Right atrium auricular region (tissue), 2 donors: ENCODE data around the gene FXYD1. TPM values are rescaled to one million over a fixed set of nuclear protein-coding genes. Genes with fewer than 3 reads are reported as not detected.

Experiments used
- DNase-seq: peaks from one replicate; pipeline ENCODE4 v3.0.0-alpha.2; 2019; ENCODE audit warnings: low spot score
- H3K27ac ChIP-seq, 2 donors: fragments of 200-600 bp; sonication (generic); 1 replicate in 1 of 2; 2 replicates in 1 of 2; pipeline ENCODE4 v1.5.1; 2016 to 2019
- H3K27me3 ChIP-seq, 2 donors: fragments of 200-600 bp; sonication (generic); one replicate each; pipeline versions ENCODE4 v1.5.1 to v1.6.0; 2017 to 2019
- H3K36me3 ChIP-seq: fragments of 200-600 bp; sonication (generic); one replicate; pipeline ENCODE4 v1.5.1; 2016
- H3K4me1 ChIP-seq, 2 donors: fragments of 200-600 bp; sonication (generic); one replicate each; pipeline versions ENCODE4 v1.5.1 to v1.6.0; 2017 to 2019
- H3K4me3 ChIP-seq, 2 donors: fragments of 200-600 bp; sonication (generic); 1 replicate in 1 of 2; 2 replicates in 1 of 2; pipeline ENCODE4 v1.5.1; 2017 to 2019; ENCODE audit warnings: mild to moderate bottlenecking in 1 of 2, moderate library complexity in 1 of 2
- H3K9me3 ChIP-seq, 2 donors: fragments of 200-600 bp; sonication (generic); one replicate each; pipeline ENCODE4 v1.5.1; 2019
- total RNA-seq, 2 donors: library from RNA; depleted of rRNA; stranded (reverse); fragments of >200 nt; gene quantifications; one replicate each; pipeline ENCODE4 v1.1.0, GENCODE V29; 2016
- TF ChIP-seq, protein P1 (sequence below), 2 donors: fragments of 200-600 bp; sonication (generic); IDR thresholded peaks; one replicate each; pipeline ENCODE4 v1.5.1; 2019; ENCODE audit warnings: antibody characterized with exemption in 2 of 2

Gene FXYD1
- total RNA-seq, 2 donors from 2014 or later: 166 to 175 TPM

DNA sequence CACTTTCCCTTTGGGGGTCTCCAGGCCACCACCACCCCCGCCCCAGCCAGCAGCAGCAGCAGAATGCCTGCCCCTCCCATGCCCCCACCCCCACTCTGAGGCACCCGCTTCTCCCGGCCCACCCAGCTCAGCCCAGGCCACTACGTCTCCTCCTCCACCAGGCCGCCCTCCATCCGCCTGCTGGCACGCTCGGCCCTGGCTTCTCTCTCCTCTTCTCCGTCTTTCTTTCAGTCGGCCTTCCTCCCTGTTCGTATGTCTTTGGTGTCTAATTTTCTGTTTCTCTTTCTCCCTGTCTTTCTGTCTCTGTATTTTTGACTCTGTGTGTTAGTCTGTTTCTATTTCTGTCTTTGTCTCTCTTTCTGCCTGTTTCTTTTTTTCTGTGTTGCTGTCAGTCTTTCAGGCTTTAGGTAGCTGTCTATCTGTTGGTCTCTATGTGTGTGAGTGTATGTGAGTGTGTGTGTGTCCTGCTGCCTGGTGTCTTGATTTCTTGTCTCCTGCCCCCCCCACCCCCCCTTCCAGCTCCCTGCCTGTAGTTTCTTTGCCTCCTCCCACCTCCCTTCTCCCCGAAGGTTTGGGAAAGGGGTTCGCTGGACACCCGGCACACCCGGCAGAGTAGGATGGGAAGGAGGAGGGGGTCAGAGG is 3.9 kb upstream of the FXYD1 start, which contains the start of gene LGI4:
Gene LGI4, minus strand, starts transcription at position 459 of the 642 bp plus-strand sequence. Its CDS starts 379 bp downstream, at position 80.
- no peak for DNase-seq
- H3K27ac ChIP-seq: peak within 1 kb of the TSS; percentile 81 to 82

GRCh38 chr19:35135389-35135909 is 3.2 kb upstream of the FXYD1 start:
- H3K4me1 ChIP-seq: peaks cover 0 to 65% of the 10 kb centered on the region in 2 donors
- TF ChIP-seq, protein P1, sequence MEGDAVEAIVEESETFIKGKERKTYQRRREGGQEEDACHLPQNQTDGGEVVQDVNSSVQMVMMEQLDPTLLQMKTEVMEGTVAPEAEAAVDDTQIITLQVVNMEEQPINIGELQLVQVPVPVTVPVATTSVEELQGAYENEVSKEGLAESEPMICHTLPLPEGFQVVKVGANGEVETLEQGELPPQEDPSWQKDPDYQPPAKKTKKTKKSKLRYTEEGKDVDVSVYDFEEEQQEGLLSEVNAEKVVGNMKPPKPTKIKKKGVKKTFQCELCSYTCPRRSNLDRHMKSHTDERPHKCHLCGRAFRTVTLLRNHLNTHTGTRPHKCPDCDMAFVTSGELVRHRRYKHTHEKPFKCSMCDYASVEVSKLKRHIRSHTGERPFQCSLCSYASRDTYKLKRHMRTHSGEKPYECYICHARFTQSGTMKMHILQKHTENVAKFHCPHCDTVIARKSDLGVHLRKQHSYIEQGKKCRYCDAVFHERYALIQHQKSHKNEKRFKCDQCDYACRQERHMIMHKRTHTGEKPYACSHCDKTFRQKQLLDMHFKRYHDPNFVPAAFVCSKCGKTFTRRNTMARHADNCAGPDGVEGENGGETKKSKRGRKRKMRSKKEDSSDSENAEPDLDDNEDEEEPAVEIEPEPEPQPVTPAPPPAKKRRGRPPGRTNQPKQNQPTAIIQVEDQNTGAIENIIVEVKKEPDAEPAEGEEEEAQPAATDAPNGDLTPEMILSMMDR (IDR thresholded peaks at IDR 0.05): peak; percentile 89 to 97
- H3K27ac ChIP-seq: peak overlapping the region; percentile 81 to 82

More for the DNA sequence above, 3.9 kb upstream of the FXYD1 start, which contains the start of gene LGI4:
- Histone ChIP-seq H3K9me3 (no peaks in the 10 kb centered on the region), H3K4me1 (peaks cover 0 to 59% of the 10 kb centered on the region in 2 donors), H3K4me3 (peak within 1 kb of the TSS; percentile 31 to 50), H3K27me3 (no peaks in the 10 kb centered on the region), H3K36me3 (no peaks in the 10 kb centered on the region)
- TF ChIP-seq, protein P1 (IDR thresholded peaks at IDR 0.05): no peak

GRCh38 chr19:35136231-35136630 is 2.4 kb upstream of the FXYD1 start:
- no peak for DNase-seq
- TF ChIP-seq, protein P1 (IDR thresholded peaks at IDR 0.05): no peak
- Histone ChIP-seq H3K27me3 (no peaks in the 10 kb centered on the region), H3K9me3 (no peaks in the 10 kb centered on the region), H3K36me3 (no peaks in the 10 kb centered on the region), H3K27ac (no peak overlapping the region), H3K4me1 (peaks cover 0 to 66% of the 10 kb centered on the region in 2 donors), H3K4me3 (no peak overlapping the region)

More at GRCh38 chr19:35135389-35135909, 3.2 kb upstream of the FXYD1 start:
- DNase-seq: peak; percentile 78
- H3K4me3 ChIP-seq: peak overlapping the region; percentile 31 to 50
- H3K9me3 ChIP-seq: no peaks in the 10 kb centered on the region
- H3K27me3 ChIP-seq: no peaks in the 10 kb centered on the region
- no peaks in the 10 kb centered on the region for H3K36me3 ChIP-seq

DNA sequence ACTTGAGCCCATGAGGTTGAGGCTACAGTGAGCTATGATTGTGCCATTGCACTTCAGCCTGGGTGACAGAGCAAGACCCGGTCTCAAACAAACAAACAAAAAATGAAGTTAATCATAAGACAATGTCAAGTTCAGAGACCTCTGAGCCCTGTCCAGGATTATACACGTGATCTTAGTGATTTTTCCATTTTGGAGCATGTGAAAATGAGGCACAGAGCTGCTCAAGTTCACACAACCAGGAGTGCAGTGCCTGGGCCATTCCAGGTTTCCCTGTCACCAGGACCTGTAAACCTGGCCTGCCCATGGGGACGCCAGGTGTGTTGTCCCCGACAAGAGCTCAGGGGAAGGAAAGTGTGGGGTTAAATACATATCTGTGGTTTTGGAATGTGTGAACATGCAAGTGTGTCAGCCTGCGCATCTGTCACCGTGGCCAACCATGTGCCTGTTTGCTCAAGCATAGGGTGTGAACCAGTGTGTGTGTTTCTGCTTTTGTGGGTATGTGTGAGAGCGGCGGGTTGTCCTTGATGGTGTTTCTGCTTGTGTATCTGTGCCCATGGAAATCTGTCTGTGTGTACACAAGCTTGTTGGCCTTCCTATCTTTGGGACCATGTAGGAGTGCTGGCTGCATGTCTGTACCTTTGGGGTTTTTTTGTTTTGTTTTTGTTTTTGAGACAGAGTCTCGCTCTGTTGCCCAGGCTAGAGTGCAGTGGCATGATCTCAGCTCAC is 1.5 kb upstream of the FXYD1 start:
- TF ChIP-seq, protein P1 (IDR thresholded peaks at IDR 0.05): no peak
- Histone ChIP-seq H3K27ac (peak overlapping the region; percentile 95), H3K27me3 (no peaks in the 10 kb centered on the region), H3K36me3 (no peaks in the 10 kb centered on the region), H3K4me1 (peaks cover 0 to 75% of the 10 kb centered on the region in 2 donors), H3K9me3 (no peaks in the 10 kb centered on the region), H3K4me3 (no peak overlapping the region)
- no peak for DNase-seq

DNA sequence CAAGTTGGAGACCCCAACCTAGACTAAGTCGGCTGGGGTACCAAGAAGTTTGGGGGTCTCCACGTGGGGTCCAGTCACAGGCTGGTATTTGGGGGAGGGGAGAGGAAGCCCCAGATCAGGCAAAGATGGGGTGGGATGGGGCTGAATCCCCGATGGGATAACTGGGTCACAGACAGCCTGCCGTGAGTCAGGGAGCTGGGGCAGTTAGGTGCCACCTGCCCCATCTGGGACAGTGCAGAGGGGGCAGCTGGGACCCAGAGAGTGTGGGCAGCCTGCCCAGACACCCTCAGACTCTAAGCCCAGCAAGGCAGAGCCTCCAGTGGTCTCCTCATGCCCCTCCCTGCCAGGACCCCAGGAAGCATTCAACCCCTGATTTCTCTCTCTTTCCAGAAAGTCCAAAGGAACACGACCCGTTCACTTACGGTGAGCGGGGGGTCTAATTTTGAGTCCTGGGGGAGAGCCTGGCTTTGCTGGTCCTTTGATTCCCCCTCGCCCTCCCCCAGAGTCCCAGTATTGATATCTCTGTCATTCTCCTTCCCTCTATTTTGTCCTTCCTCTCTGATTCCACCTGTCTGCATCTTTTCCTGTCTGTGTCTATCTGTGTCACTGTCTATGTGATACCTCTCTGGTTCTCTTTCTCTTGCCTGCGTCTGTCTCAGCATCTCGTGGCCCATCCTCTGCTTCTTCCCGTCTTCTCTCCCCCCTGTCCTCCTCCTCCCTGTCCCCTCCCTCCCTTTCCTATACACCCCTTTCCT is 1.8 kb downstream of the FXYD1 start:
- no peaks in the 10 kb centered on the region for H3K9me3 ChIP-seq
- H3K4me1 ChIP-seq: peaks cover 0 to 84% of the 10 kb centered on the region in 2 donors
- no peak for DNase-seq
- H3K4me3 ChIP-seq: peak overlapping the region; percentile 37 to 54
- H3K27me3 ChIP-seq: no peaks in the 10 kb centered on the region
- TF ChIP-seq, protein P1 (IDR thresholded peaks at IDR 0.05): no peak
- H3K36me3 ChIP-seq: no peaks in the 10 kb centered on the region
- peak overlapping the region; percentile 95 for H3K27ac ChIP-seq
